Endothelial cell of umbilical vein (primary cell): ENCODE data around the gene ADAMTSL3. TPM values are rescaled to one million over a fixed set of nuclear protein-coding genes. Genes with fewer than 3 reads are reported as not detected.

Source experiments
- BruUV-seq: library from RNA; stranded (reverse); fragments of 400-500 nt; replicated peaks from 2 replicates; lab custom pipeline; 2021; lab: Mats Ljungman, UMichigan
- CTCF ChIA-PET: fragments of 300-600, 350-600 bp; sonication (Branson Sonifier 250); formaldehyde crosslinking; loops from one replicate; lab custom pipeline; 2021; ENCODE audit warnings: antibody characterized with exemption, inconsistent platforms; lab: Charles Lee
- POLR2A ChIA-PET: fragments of 300-600, 350-600 bp; sonication (Branson Sonifier 250); formaldehyde crosslinking; loops from one replicate; lab custom pipeline; 2021; ENCODE audit warnings: antibody characterized with exemption, inconsistent platforms; lab: Charles Lee
- DNase-seq: peaks from one replicate; pipeline ENCODE4 v3.0.0-alpha.2; 2011; ENCODE audit warnings: low read depth, low spot score
- FAIRE-seq: peaks from 2 replicates; lab custom pipeline; 2011; peaks lifted over from hg19 to GRCh38; lab: Jason Lieb, UNC
- H2AFZ ChIP-seq: 2 replicates; pipeline ENCODE4 v1.6.0; 2012; ENCODE audit warnings: low read depth, low read length, control low read depth, inconsistent platforms
- H3K27ac ChIP-seq: 2 replicates; pipeline ENCODE4 v1.5.1; 2011; ENCODE audit warnings: low read depth, mild to moderate bottlenecking, control low read depth, low read length, moderate library complexity; ENCODE audit not compliant: insufficient read depth
- H3K27me3 ChIP-seq, 2 experiments: 2 replicates each; pipeline versions ENCODE4 v1.6.0 to v1.6.1; 2011; ENCODE audit warnings: low read length in 2 of 2, mixed read lengths in 1 of 2; ENCODE audit not compliant: control insufficient read depth in 2 of 2, insufficient read depth in 2 of 2
- H3K36me3 ChIP-seq, 2 experiments: 2 replicates in 1 of 2; 3 replicates in 1 of 2; pipeline ENCODE4 v1.5.1; 2011; ENCODE audit warnings: low read length in 2 of 2, mild to moderate bottlenecking in 1 of 2, moderate library complexity in 1 of 2; ENCODE audit not compliant: control insufficient read depth in 2 of 2, insufficient read depth in 2 of 2; ENCODE audit errors: extremely low read depth in 1 of 2
- H3K4me1 ChIP-seq: 3 replicates; pipeline ENCODE4 v1.5.1; 2011; ENCODE audit warnings: mild to moderate bottlenecking, low read length; ENCODE audit not compliant: control insufficient read depth, insufficient read depth; ENCODE audit errors: extremely low read depth
- H3K4me2 ChIP-seq: 2 replicates; pipeline ENCODE4 v1.6.1; 2011; ENCODE audit warnings: low read length, control low read depth, mixed read lengths; ENCODE audit not compliant: insufficient read depth
- H3K4me3 ChIP-seq, 3 experiments: fragments of 200-600 bp in 1 of 3; sonication (generic), shearing (Covaris generic) in 1 of 3; replicated peaks in 1 of 3; 2 replicates each; pipeline ENCODE4 v1.5.1; 2011 to 2016; ENCODE audit warnings: control low read depth in 3 of 3, low read length in 3 of 3, mild to moderate bottlenecking in 2 of 3, inconsistent platforms in 1 of 3, low read depth in 1 of 3, moderate library complexity in 1 of 3; ENCODE audit not compliant: insufficient read depth in 1 of 3
- H3K79me2 ChIP-seq: 2 replicates; pipeline ENCODE4 v1.6.0; 2012; ENCODE audit warnings: low read length, inconsistent platforms; ENCODE audit not compliant: control insufficient read depth, insufficient read depth
- H3K9ac ChIP-seq: replicated peaks from 2 replicates; pipeline ENCODE3; 2011; ENCODE audit warnings: low read length, control low read depth; ENCODE audit not compliant: insufficient read depth; ENCODE audit errors: extremely low read depth
- H3K9me1 ChIP-seq: replicated peaks from 3 replicates; pipeline ENCODE4 v1.6.0; 2011; ENCODE audit warnings: mild to moderate bottlenecking, low read length; ENCODE audit not compliant: control insufficient read depth, insufficient read depth; ENCODE audit errors: extremely low read depth
- H3K9me3 ChIP-seq: replicated peaks from 2 replicates; pipeline ENCODE4 v1.5.1; 2012; ENCODE audit warnings: low read length, inconsistent platforms; ENCODE audit not compliant: control insufficient read depth, insufficient read depth
- H4K20me1 ChIP-seq: replicated peaks from 2 replicates; pipeline ENCODE3; 2011; ENCODE audit warnings: mild to moderate bottlenecking, low read length; ENCODE audit not compliant: control insufficient read depth, insufficient read depth; ENCODE audit errors: extremely low read depth
- EZH2 ChIP-seq: IDR thresholded peaks from 2 replicates; pipeline ENCODE4 v1.6.1; 2012; ENCODE audit warnings: borderline replicate concordance, low read depth, mild to moderate bottlenecking, moderate library complexity, low read length, inconsistent platforms; ENCODE audit not compliant: severe bottlenecking
- FOS ChIP-seq: IDR thresholded peaks from 2 replicates; pipeline ENCODE4 v1.6.1; 2011; ENCODE audit warnings: mild to moderate bottlenecking, low read length, moderate library complexity, borderline replicate concordance; ENCODE audit not compliant: insufficient read depth
- GATA2 ChIP-seq: IDR thresholded peaks from 2 replicates; pipeline ENCODE4 v1.7.0; 2011; ENCODE audit warnings: low read depth, mild to moderate bottlenecking, moderate library complexity, mixed read lengths, low read length; ENCODE audit not compliant: insufficient read length, insufficient read depth
- JUN ChIP-seq: IDR thresholded peaks from 2 replicates; pipeline ENCODE4 v1.6.1; 2011; ENCODE audit warnings: borderline replicate concordance, low read depth; ENCODE audit not compliant: insufficient read length, insufficient read depth
- MYC ChIP-seq: IDR thresholded peaks from one replicate; pipeline ENCODE4 v1.6.1; 2011; ENCODE audit warnings: mild to moderate bottlenecking, low read depth, low read length
- POLR2A ChIP-seq: IDR thresholded peaks from 2 replicates; pipeline ENCODE4 v1.6.1; 2012; ENCODE audit warnings: low read depth, mild to moderate bottlenecking, control low read depth, low read length
- POLR2AphosphoS5 ChIP-seq: IDR thresholded peaks from 2 replicates; pipeline ENCODE4 v1.6.1; 2012; ENCODE audit warnings: low read depth, mild to moderate bottlenecking, control low read depth, low read length, moderate library complexity; ENCODE audit not compliant: insufficient read depth
- dilution Hi-C: fragments of 300-500 bp; cut with MboI; formaldehyde crosslinking; loops from one replicate; pipeline ENCODE4 v1.15.0; 2019; ENCODE audit warnings: low sequenced_read_pairs; ENCODE audit not compliant: extremely low pct_ligation_motif_present
- intact Hi-C: fragments of 100-400 bp; cut with micrococcal nuclease; formaldehyde crosslinking; loops from one replicate; pipeline ENCODE4 v1.10.0; 2022
- polyA plus RNA-seq, 4 experiments: library from polyadenylated mRNA; depleted of rRNA in 3 of 4; stranded (reverse) in 3 of 4; unstranded in 1 of 4; fragments of >200 nt; gene quantifications; 2 replicates each; pipeline versions ENCODE4 v1.2.1 to v1.2.3, GENCODE V29; 2011 to 2012; ENCODE audit warnings: missing spikeins in 1 of 4
- total RNA-seq: library from RNA; stranded (reverse); gene quantifications from 2 replicates; pipeline ENCODE4 v1.2.3, GENCODE V29; 2021
- TF ChIP-seq, protein P1 (sequence below), 2 donors: IDR thresholded peaks; 1 replicate in 1 of 2; 2 replicates in 1 of 2; pipeline ENCODE4 v1.5.1; 2011; ENCODE audit warnings: low read length in 2 of 2, mild to moderate bottlenecking in 2 of 2, moderate library complexity in 2 of 2, control low read depth in 1 of 2, inconsistent platforms in 1 of 2, low read depth in 1 of 2; ENCODE audit not compliant: insufficient read depth in 1 of 2; ENCODE audit errors: extremely low read depth in 1 of 2
- TF ChIP-seq, protein P2 (sequence below): IDR thresholded peaks from 2 replicates; pipeline ENCODE4 v1.6.1; 2011; ENCODE audit not compliant: insufficient read depth, insufficient read length

ADAMTSL3 gene
- total and polyA plus RNA-seq, 2 donors (not counting 3 experiments of a cell fraction or from before 2014, with no cell fraction given): not detected

DNA sequence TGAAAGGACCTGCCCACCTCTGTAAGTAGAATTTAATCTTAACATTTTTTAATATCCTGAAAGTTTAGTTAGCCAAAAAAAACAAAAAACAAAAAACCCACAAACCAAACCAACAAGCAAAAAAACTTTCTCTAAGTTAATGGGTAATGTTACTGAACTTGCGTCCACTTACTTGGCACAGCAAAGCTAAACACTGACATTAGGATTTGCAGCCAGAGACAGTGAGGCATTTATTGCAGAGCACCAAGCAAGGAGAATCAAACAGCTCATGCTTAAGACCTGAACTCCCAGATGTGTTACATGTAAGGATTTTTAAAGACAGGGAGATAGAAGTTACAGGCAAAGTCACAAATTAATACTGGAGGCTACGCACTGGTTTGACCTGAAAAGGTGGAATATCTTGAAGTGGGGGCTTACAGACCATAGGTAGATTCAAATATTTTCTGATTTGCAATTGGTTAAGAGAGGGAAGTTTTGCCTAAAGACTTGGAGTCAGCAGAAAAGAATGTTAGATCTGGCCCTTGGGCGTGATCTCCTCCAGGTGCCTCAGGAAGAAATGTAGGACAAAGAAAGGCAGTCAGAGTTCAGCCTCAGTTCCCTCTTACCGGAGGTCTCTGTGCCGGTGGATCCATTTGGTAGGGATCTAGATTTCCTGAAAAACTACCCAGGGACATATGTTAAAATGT is 205.0 kb downstream of the ADAMTSL3 start:
- H2AFZ ChIP-seq: no peak overlapping the region
- TF ChIP-seq EZH2: no peak
- no peak for TF ChIP-seq FOS
- TF ChIP-seq GATA2: no peak
- TF ChIP-seq POLR2AphosphoS5: no peak
- TF ChIP-seq JUN: no peak
- no peak overlapping the region for H3K4me2 ChIP-seq
- CTCF ChIA-PET: no interaction called here
- H3K36me3 ChIP-seq: no peaks in the 10 kb centered on the region
- H3K79me2 ChIP-seq: no peaks in the 10 kb centered on the region
- H3K9me3 ChIP-seq: no peaks in the 10 kb centered on the region
- no peak overlapping the region for H3K27ac ChIP-seq
- H3K9ac ChIP-seq: no peak overlapping the region
- dilution Hi-C loops (no loop called here), intact Hi-C loops (no loop called here)
- H3K9me1 ChIP-seq: no peaks in the 10 kb centered on the region
- FAIRE-seq: no peak
- H4K20me1 ChIP-seq: no peaks in the 10 kb centered on the region
- POLR2A ChIA-PET: no interaction called here
- BruUV-seq: no TSS peak
- no peak overlapping the region for H3K4me3 ChIP-seq
- no peaks in the 10 kb centered on the region for H3K4me1 ChIP-seq
- H3K27me3 ChIP-seq: no peaks in the 10 kb centered on the region
- no peak for DNase-seq

DNA sequence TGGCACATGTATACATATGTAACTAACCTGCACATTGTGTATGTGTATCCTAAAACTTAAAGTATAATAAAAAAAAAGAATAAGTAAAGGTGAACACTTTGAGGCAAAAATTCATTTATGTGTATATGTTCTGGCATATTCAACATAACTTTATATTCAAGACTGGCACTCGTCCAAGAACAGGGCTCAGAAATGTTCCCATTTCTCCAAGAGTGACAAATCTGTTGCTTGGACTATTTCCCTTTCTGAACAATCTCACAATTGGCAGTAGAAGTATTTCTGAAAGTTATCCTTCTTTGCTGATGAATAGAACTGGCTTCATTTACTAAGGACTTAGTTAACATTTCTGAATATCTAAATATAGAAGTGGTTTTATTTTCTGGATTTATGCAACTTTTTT is 212.8 kb downstream of the ADAMTSL3 start:
- ChIA-PET CTCF (no interaction called here), POLR2A (no interaction called here)
- Histone ChIP-seq H3K27ac (no peak overlapping the region), H3K79me2 (no peaks in the 10 kb centered on the region), H3K4me3 (no peak overlapping the region), H4K20me1 (no peaks in the 10 kb centered on the region), H3K36me3 (no peaks in the 10 kb centered on the region), H3K9ac (no peak overlapping the region), H3K4me1 (no peaks in the 10 kb centered on the region), H3K9me3 (no peaks in the 10 kb centered on the region), H3K9me1 (no peaks in the 10 kb centered on the region), H3K27me3 (no peaks in the 10 kb centered on the region), H3K4me2 (no peak overlapping the region), H2AFZ (no peak overlapping the region)
- BruUV-seq: no TSS peak
- no peak for DNase-seq
- TF ChIP-seq FOS (no peak), JUN (no peak), GATA2 (no peak), POLR2AphosphoS5 (no peak), MYC (no peak), POLR2A (no peak), EZH2 (no peak)
- TF ChIP-seq, protein P1, sequence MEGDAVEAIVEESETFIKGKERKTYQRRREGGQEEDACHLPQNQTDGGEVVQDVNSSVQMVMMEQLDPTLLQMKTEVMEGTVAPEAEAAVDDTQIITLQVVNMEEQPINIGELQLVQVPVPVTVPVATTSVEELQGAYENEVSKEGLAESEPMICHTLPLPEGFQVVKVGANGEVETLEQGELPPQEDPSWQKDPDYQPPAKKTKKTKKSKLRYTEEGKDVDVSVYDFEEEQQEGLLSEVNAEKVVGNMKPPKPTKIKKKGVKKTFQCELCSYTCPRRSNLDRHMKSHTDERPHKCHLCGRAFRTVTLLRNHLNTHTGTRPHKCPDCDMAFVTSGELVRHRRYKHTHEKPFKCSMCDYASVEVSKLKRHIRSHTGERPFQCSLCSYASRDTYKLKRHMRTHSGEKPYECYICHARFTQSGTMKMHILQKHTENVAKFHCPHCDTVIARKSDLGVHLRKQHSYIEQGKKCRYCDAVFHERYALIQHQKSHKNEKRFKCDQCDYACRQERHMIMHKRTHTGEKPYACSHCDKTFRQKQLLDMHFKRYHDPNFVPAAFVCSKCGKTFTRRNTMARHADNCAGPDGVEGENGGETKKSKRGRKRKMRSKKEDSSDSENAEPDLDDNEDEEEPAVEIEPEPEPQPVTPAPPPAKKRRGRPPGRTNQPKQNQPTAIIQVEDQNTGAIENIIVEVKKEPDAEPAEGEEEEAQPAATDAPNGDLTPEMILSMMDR (IDR thresholded peaks at IDR 0.05; ENCODE audit: extremely low read depth in 1 of 2, insufficient read depth in 1 of 2, low read depth in 1 of 2, low read length in 2 of 2): no peak
- TF ChIP-seq, protein P2, sequence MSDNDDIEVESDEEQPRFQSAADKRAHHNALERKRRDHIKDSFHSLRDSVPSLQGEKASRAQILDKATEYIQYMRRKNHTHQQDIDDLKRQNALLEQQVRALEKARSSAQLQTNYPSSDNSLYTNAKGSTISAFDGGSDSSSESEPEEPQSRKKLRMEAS: no peak
- intact Hi-C loops: no loop called here
- dilution Hi-C loops: no loop called here
- FAIRE-seq: no peak
